ENCODE results near the gene ZNF691. TPM values are rescaled to one million over a fixed set of nuclear protein-coding genes. Genes with fewer than 3 reads are reported as not detected.
"Not testable (repeated sequence)": the region's sequence is repeated elsewhere in the genome, so short reads cannot be mapped to it uniquely, and the experiment has no call there.

ZNF691 gene
- polyA plus RNA-seq, 1 donor, result 11.8 TPM

GRCh38 chr1:42859366-42859765 lies 13.0 kb downstream of the ZNF691 start:
- not testable (repeated sequence) for DNase-seq
- no CpG with 5 or more reads among the region's 5 CpGs for WGBS (ENCODE audit: insufficient coverage, low lambda C conversion rate)

GRCh38 chr1:42860339-42861013 lies 14.1 kb downstream of the ZNF691 start:
- no CpG with 5 or more reads among the region's 4 CpGs for WGBS (ENCODE audit: insufficient coverage, low lambda C conversion rate)

More at GRCh38 chr1:42859366-42859765, 13.0 kb downstream of the ZNF691 start:
- not testable (repeated sequence) for H3K27me3 ChIP-seq (ENCODE audit: control insufficient read depth, insufficient read depth, low read length); H3K9me3 ChIP-seq (ENCODE audit: control insufficient read depth, low read depth, low read length); H3K4me1 ChIP-seq (ENCODE audit: control insufficient read depth, insufficient read depth, low read length); H3K4me3 ChIP-seq (ENCODE audit: low read length); H3K27ac ChIP-seq (ENCODE audit: low read length); H3K36me3 ChIP-seq (ENCODE audit: control insufficient read depth, insufficient read depth, low read length)

GRCh38 chr1:42861014-42861399 lies 14.6 kb downstream of the ZNF691 start:
- Histone ChIP-seq H3K4me3 (ENCODE audit: low read length) (no peak overlapping the region), H3K27me3 (ENCODE audit: control insufficient read depth, insufficient read depth, low read length) (no peaks in the 10 kb centered on the region), H3K36me3 (ENCODE audit: control insufficient read depth, insufficient read depth, low read length) (no peaks in the 10 kb centered on the region), H3K27ac (ENCODE audit: low read length) (no peak overlapping the region), H3K4me1 (ENCODE audit: control insufficient read depth, insufficient read depth, low read length) (no peaks in the 10 kb centered on the region), H3K9me3 (ENCODE audit: control insufficient read depth, low read depth, low read length) (peaks cover 5% of the 10 kb centered on the region)
- DNase-seq, result no peak

More at GRCh38 chr1:42860339-42861013, 14.1 kb downstream of the ZNF691 start:
- Histone ChIP-seq H3K4me1 (ENCODE audit: control insufficient read depth, insufficient read depth, low read length) (no peaks in the 10 kb centered on the region), H3K36me3 (ENCODE audit: control insufficient read depth, insufficient read depth, low read length) (no peaks in the 10 kb centered on the region), H3K27ac (ENCODE audit: low read length) (no peak overlapping the region), H3K27me3 (ENCODE audit: control insufficient read depth, insufficient read depth, low read length) (no peaks in the 10 kb centered on the region), H3K4me3 (ENCODE audit: low read length) (no peak overlapping the region), H3K9me3 (ENCODE audit: control insufficient read depth, low read depth, low read length) (peaks cover 5% of the 10 kb centered on the region)
- no peak for DNase-seq

GRCh38 chr1:42866549-42866948 lies 20.1 kb downstream of the ZNF691 start:
- H3K36me3 ChIP-seq (ENCODE audit: control insufficient read depth, insufficient read depth, low read length), result no peaks in the 10 kb centered on the region
- no peak overlapping the region for H3K27ac ChIP-seq (ENCODE audit: low read length)
- no peak overlapping the region for H3K4me3 ChIP-seq (ENCODE audit: low read length)
- no peaks in the 10 kb centered on the region for H3K4me1 ChIP-seq (ENCODE audit: control insufficient read depth, insufficient read depth, low read length)
- DNase-seq, result no peak
- H3K27me3 ChIP-seq (ENCODE audit: control insufficient read depth, insufficient read depth, low read length), result no peaks in the 10 kb centered on the region
- H3K9me3 ChIP-seq (ENCODE audit: control insufficient read depth, low read depth, low read length), result no peaks in the 10 kb centered on the region
- no CpG with 5 or more reads among the region's 5 CpGs for WGBS (ENCODE audit: insufficient coverage, low lambda C conversion rate)

- not testable (repeated sequence) for H3K4me1 ChIP-seq (ENCODE audit: control insufficient read depth, insufficient read depth, low read length); H3K9me3 ChIP-seq (ENCODE audit: control insufficient read depth, low read depth, low read length); H3K4me3 ChIP-seq (ENCODE audit: low read length); H3K27ac ChIP-seq (ENCODE audit: low read length); DNase-seq; H3K36me3 ChIP-seq (ENCODE audit: control insufficient read depth, insufficient read depth, low read length); H3K27me3 ChIP-seq (ENCODE audit: control insufficient read depth, insufficient read depth, low read length)
- no CpG with 5 or more reads among the region's 4 CpGs for WGBS (ENCODE audit: insufficient coverage, low lambda C conversion rate)
These were observed 22.1 kb downstream of the ZNF691 start for GRCh38 chr1:42868466-42868865.

GRCh38 chr1:42869254-42869653 lies 22.8 kb downstream of the ZNF691 start:
- whole genome bisulfite sequencing (ENCODE audit: insufficient coverage, low lambda C conversion rate), result 67% methylated on average over 1 of the region's 2 CpGs
- H3K27me3 ChIP-seq (ENCODE audit: control insufficient read depth, insufficient read depth, low read length); H3K27ac ChIP-seq (ENCODE audit: low read length); H3K4me1 ChIP-seq (ENCODE audit: control insufficient read depth, insufficient read depth, low read length); H3K36me3 ChIP-seq (ENCODE audit: control insufficient read depth, insufficient read depth, low read length); DNase-seq; H3K9me3 ChIP-seq (ENCODE audit: control insufficient read depth, low read depth, low read length); H3K4me3 ChIP-seq (ENCODE audit: low read length): not testable (repeated sequence)

GRCh38 chr1:42869751-42870150 lies 23.3 kb downstream of the ZNF691 start:
- not testable (repeated sequence) for H3K9me3 ChIP-seq (ENCODE audit: control insufficient read depth, low read depth, low read length); H3K27ac ChIP-seq (ENCODE audit: low read length); H3K36me3 ChIP-seq (ENCODE audit: control insufficient read depth, insufficient read depth, low read length); H3K4me1 ChIP-seq (ENCODE audit: control insufficient read depth, insufficient read depth, low read length); DNase-seq; H3K4me3 ChIP-seq (ENCODE audit: low read length); H3K27me3 ChIP-seq (ENCODE audit: control insufficient read depth, insufficient read depth, low read length)
- WGBS (ENCODE audit: insufficient coverage, low lambda C conversion rate), result no CpG with 5 or more reads among the region's 2 CpGs

GRCh38 chr1:42873108-42873507 lies 26.7 kb downstream of the ZNF691 start:
- H3K9me3 ChIP-seq (ENCODE audit: control insufficient read depth, low read depth, low read length); H3K4me1 ChIP-seq (ENCODE audit: control insufficient read depth, insufficient read depth, low read length); H3K4me3 ChIP-seq (ENCODE audit: low read length); H3K27me3 ChIP-seq (ENCODE audit: control insufficient read depth, insufficient read depth, low read length); H3K36me3 ChIP-seq (ENCODE audit: control insufficient read depth, insufficient read depth, low read length); H3K27ac ChIP-seq (ENCODE audit: low read length); DNase-seq: not testable (repeated sequence)

GRCh38 chr1:42873670-42874069 lies 27.3 kb downstream of the ZNF691 start:
- Histone ChIP-seq H3K4me1 (ENCODE audit: control insufficient read depth, insufficient read depth, low read length) (no peaks in the 10 kb centered on the region), H3K9me3 (ENCODE audit: control insufficient read depth, low read depth, low read length) (no peaks in the 10 kb centered on the region), H3K36me3 (ENCODE audit: control insufficient read depth, insufficient read depth, low read length) (no peaks in the 10 kb centered on the region), H3K27ac (ENCODE audit: low read length) (no peak overlapping the region), H3K4me3 (ENCODE audit: low read length) (no peak overlapping the region), H3K27me3 (ENCODE audit: control insufficient read depth, insufficient read depth, low read length) (peaks cover 6% of the 10 kb centered on the region)
- no CpG with 5 or more reads among the region's 1 CpG for WGBS (ENCODE audit: insufficient coverage, low lambda C conversion rate)
- DNase-seq, result no peak

- Histone ChIP-seq H3K27ac (ENCODE audit: low read length) (no peak overlapping the region), H3K9me3 (ENCODE audit: control insufficient read depth, low read depth, low read length) (peaks cover 4% of the 10 kb centered on the region), H3K36me3 (ENCODE audit: control insufficient read depth, insufficient read depth, low read length) (no peaks in the 10 kb centered on the region), H3K27me3 (ENCODE audit: control insufficient read depth, insufficient read depth, low read length) (peaks cover 8% of the 10 kb centered on the region), H3K4me1 (ENCODE audit: control insufficient read depth, insufficient read depth, low read length) (no peaks in the 10 kb centered on the region), H3K4me3 (ENCODE audit: low read length) (no peak overlapping the region)
- DNase-seq, result no peak
These were observed 29.6 kb downstream of the ZNF691 start for GRCh38 chr1:42876009-42876408.

GRCh38 chr1:42877380-42877779 lies 31.0 kb downstream of the ZNF691 start:
- WGBS (ENCODE audit: insufficient coverage, low lambda C conversion rate), result no CpG with 5 or more reads among the region's 2 CpGs
- peaks cover 8% of the 10 kb centered on the region for H3K27me3 ChIP-seq (ENCODE audit: control insufficient read depth, insufficient read depth, low read length)
- no peaks in the 10 kb centered on the region for H3K36me3 ChIP-seq (ENCODE audit: control insufficient read depth, insufficient read depth, low read length)
- H3K4me3 ChIP-seq (ENCODE audit: low read length), result no peak overlapping the region
- no peaks in the 10 kb centered on the region for H3K4me1 ChIP-seq (ENCODE audit: control insufficient read depth, insufficient read depth, low read length)
- no peak for DNase-seq
- no peak overlapping the region for H3K27ac ChIP-seq (ENCODE audit: low read length)
- peaks cover 4% of the 10 kb centered on the region for H3K9me3 ChIP-seq (ENCODE audit: control insufficient read depth, low read depth, low read length)
